Activated naive CD8-positive, alpha-beta T cell (primary cell): ENCODE results near the gene TPMT.
"Not testable (repeated sequence)": the region's sequence is repeated elsewhere in the genome, so short reads cannot be mapped to it uniquely, and the experiment has no call there.

Experiments used
- H3K27ac Mint-ChIP-seq: one replicate; pipeline ENCODE4 v1.8.0; 2021; ENCODE audit warnings: mixed read lengths
- H3K27me3 Mint-ChIP-seq: one replicate; pipeline ENCODE4 v1.8.0; 2021; ENCODE audit warnings: mixed read lengths
- H3K36me3 Mint-ChIP-seq: one replicate; pipeline ENCODE4 v1.8.0; 2021; ENCODE audit warnings: mixed read lengths
- H3K4me1 Mint-ChIP-seq: one replicate; pipeline ENCODE4 v1.8.0; 2021; ENCODE audit warnings: low read depth, mixed read lengths
- H3K4me3 Mint-ChIP-seq: one replicate; pipeline ENCODE4 v1.8.0; 2021; ENCODE audit warnings: mild to moderate bottlenecking, mixed read lengths
- H3K9me3 Mint-ChIP-seq: one replicate; pipeline ENCODE4 v1.8.0; 2021; ENCODE audit warnings: low read depth, mixed read lengths

The TPMT gene

DNA sequence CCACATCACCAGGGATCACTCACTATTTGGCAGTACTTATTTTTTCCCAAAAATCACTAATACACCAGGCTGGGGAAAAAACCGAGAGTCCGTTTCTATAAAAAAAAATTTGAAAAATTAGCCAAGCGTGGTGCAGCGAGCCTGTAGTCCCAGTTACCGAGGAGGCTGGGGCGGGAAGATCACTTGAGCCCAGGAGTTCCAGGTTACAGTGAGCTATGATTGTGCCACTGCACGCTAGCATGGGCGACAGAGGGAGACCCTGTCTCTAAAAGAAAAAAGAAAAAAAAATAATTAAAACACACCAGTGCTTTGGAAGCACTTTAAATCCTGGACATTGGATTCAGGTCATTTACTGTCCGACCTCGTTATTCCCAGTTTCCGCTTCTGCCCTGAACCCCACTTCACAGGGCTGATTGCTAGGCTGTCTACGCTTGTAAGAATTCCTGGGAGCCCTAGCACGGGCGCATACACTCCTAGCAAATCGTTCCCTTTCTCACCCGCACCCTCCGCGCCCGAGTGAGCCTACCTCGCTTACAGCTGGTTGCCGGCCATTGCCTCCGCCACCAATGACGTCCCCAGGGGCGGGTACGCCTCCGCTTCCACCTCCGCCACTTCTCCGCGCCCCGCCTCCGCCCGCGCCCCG is at the start of gene TPMT:
Gene TPMT (minus strand): TSS at position 571 of the 643 bp plus-strand sequence. CDS start 5,950 bp downstream, outside the sequence.
- Mint-ChIP-seq H3K4me1 (peaks cover 36% of the 10 kb centered on the region), H3K27me3 (no peaks in the 10 kb centered on the region)

DNA sequence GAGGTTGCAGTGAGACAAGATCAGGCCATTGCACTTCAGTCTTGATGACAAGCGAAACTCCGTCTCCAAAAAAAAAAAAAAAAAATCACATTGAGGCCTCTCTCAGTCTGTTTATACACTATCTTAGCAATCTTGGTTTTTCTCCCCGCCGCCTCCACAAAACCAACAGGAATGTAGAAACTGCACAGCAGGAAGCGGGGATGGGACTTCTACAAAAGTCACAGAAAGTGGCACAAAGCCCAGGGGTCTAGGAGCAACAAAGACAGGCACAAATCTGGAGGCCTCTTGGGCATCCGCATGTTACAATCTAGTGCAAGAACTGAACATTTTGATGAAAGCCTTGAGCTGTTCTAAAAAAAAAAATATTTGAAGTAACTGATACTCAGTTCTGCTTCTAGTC is 48.9 kb upstream of the TPMT start:
- Mint-ChIP-seq H3K27ac (no peak overlapping the region), H3K4me1 (no peaks in the 10 kb centered on the region), H3K27me3 (no peaks in the 10 kb centered on the region), H3K36me3 (peaks cover 15% of the 10 kb centered on the region), H3K4me3 (no peak overlapping the region), H3K9me3 (no peaks in the 10 kb centered on the region)

More for the DNA sequence above, at the start of gene TPMT:
- Mint-ChIP-seq H3K36me3 (no peaks in the 10 kb centered on the region), H3K9me3 (no peaks in the 10 kb centered on the region), H3K27ac (peak within 1 kb of the TSS; percentile 84), H3K4me3 (peak within 1 kb of the TSS; percentile 97)

DNA sequence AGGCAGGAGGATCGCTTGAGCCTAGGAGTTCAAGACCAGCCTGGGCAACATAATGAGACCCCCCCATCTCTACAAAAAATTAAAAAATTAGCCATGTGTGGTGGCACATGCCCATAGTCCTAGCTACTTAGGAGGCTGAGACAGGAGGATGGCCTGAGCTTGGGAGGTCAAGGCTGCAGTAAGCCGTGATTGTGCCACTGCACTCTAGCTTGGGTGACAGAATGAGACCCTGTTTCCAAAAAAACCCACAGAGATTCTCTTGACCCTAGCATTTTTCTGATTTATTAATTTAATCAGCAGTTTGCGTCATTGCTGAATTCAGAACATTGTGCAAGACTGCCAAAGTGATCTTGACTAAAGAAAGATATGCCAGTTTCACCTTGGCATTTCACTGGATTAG is 37.1 kb upstream of the TPMT start:
- Mint-ChIP-seq H3K27ac (no peak overlapping the region), H3K4me3 (no peak overlapping the region), H3K4me1 (no peaks in the 10 kb centered on the region), H3K9me3 (no peaks in the 10 kb centered on the region), H3K27me3 (no peaks in the 10 kb centered on the region), H3K36me3 (peaks cover 20% of the 10 kb centered on the region)

DNA sequence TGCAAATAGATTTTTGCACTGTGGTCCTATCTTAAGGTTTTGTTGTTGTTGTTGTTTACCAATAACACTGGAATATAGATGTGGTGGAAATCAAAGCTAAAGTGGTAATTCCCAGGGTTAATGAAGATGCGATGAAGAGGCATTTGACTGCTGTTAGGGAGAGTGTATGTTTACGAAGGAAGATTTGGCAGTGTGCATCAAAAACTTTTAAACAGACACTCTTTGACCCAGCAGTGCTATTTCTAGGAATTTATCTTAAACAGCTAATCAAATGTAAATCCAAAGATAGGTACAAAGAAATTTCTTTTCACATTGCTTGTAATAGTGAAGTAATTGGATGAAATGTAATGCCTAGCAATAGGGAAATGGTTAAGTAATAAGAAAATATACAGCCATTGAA is 34.3 kb upstream of the TPMT start:
- Mint-ChIP-seq H3K36me3 (peaks cover 23% of the 10 kb centered on the region), H3K27me3 (no peaks in the 10 kb centered on the region), H3K4me1 (peaks cover 3% of the 10 kb centered on the region), H3K27ac (no peak overlapping the region), H3K4me3 (no peak overlapping the region), H3K9me3 (no peaks in the 10 kb centered on the region)

DNA sequence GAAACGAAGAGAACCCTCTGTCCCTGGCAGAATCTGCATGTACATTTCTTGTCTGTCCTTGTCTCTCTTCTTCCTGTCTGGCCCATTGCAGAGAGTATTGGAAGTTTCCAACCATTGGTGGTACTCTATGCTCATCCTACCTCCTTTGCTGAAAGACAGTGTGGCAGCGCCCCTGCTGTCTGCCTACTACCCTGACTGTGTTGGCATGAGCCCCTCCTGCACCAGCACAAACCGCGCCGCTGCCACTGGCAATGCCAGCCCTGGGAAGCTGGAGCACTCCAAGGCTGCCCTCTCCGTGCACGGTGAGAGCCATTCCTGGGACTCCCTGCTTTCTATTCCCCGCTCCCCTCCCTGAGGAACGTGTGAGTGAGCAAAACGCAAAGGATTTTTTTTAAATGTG is 32.8 kb upstream of the TPMT start:
- H3K36me3 Mint-ChIP-seq, result peaks cover 28% of the 10 kb centered on the region
- H3K4me1 Mint-ChIP-seq, result peaks cover 3% of the 10 kb centered on the region
- no peak overlapping the region for H3K27ac Mint-ChIP-seq
- no peaks in the 10 kb centered on the region for H3K9me3 Mint-ChIP-seq
- no peak overlapping the region for H3K4me3 Mint-ChIP-seq
- H3K27me3 Mint-ChIP-seq, result no peaks in the 10 kb centered on the region

DNA sequence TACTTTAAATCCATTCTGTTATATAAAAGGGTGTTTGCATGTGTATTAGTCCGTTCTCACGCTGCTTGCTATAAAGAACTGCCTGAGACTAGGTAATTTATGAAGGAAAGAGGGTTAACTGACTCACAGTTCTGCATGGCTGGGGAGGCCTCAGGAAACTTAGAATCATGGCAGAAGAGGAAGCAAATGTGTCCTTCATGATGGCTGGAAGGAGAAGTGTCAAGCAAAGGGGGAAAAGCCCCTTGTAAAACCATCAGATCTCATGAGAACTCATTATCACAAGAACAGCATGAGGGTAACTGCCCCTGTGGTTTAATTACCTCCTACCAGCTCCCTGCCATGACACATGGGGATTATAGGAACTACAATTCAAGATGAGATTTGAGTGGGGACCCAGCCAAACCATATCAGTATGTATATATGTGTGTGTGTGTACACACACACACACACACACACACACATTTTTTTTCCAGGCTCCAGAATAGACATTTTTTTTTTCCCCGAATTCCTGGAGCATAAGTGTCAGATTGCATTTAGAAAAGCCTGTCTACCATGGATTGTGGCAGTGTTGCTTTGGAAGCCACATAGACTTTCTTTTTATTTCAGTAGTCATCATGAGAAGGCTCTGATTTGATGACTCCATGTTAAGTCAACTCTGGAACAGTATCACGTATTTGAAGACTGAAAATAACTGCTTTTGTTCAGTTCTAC is 31.8 kb upstream of the TPMT start:
- H3K36me3 Mint-ChIP-seq, result peaks cover 28% of the 10 kb centered on the region

DNA sequence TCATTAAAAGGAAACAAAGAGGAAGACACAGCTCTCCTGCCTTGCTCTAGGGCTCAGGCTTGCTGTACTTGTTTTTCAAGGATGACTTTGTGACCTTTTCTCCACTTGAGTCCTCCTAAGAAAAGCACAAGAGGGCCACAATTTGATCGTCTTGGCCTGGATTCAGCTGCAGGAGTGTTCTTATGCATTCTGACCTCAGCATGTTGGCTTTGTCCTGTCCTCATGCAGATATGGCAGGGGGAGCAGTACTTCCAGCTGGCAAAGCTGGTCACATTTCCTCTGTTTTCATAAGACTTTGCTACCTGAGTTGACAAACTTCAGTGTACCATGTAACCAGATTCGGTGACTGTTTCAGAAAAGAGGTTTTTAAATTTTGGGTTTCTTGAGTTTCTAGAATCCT is 31.2 kb upstream of the TPMT start:
- H3K36me3 Mint-ChIP-seq, result peaks cover 22% of the 10 kb centered on the region
- no peak overlapping the region for H3K4me3 Mint-ChIP-seq
- no peak overlapping the region for H3K27ac Mint-ChIP-seq
- no peaks in the 10 kb centered on the region for H3K9me3 Mint-ChIP-seq
- H3K4me1 Mint-ChIP-seq, result peaks cover 3% of the 10 kb centered on the region
- H3K27me3 Mint-ChIP-seq, result no peaks in the 10 kb centered on the region

More for the DNA sequence above, 31.8 kb upstream of the TPMT start:
- H3K4me3 Mint-ChIP-seq, result no peak overlapping the region
- H3K27ac Mint-ChIP-seq, result no peak overlapping the region
- H3K4me1 Mint-ChIP-seq, result peaks cover 3% of the 10 kb centered on the region
- no peaks in the 10 kb centered on the region for H3K9me3 Mint-ChIP-seq
- H3K27me3 Mint-ChIP-seq, result no peaks in the 10 kb centered on the region

DNA sequence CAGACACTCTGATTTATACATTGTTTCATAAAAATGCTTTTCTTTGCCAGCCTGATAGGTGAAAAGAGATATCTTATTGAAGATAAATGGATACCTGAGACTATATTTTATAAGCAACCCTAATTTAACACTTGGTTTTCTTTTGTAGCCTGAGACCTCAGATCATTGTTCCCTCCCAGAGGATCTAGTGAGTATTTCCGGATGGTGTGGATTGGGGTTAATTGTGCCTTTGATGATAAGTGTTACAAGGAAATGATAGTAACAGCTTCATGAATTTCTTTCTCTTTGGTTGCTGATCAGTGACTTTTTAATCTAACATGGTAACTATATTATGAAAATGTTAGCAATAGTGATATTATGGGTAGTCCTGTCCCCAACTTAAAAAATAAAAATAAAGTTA is 30.7 kb upstream of the TPMT start:
- H3K27ac Mint-ChIP-seq, result no peak overlapping the region
- H3K36me3 Mint-ChIP-seq, result peaks cover 24% of the 10 kb centered on the region
- H3K4me1 Mint-ChIP-seq, result peaks cover 3% of the 10 kb centered on the region
- H3K27me3 Mint-ChIP-seq, result no peaks in the 10 kb centered on the region
- no peak overlapping the region for H3K4me3 Mint-ChIP-seq
- H3K9me3 Mint-ChIP-seq, result no peaks in the 10 kb centered on the region

DNA sequence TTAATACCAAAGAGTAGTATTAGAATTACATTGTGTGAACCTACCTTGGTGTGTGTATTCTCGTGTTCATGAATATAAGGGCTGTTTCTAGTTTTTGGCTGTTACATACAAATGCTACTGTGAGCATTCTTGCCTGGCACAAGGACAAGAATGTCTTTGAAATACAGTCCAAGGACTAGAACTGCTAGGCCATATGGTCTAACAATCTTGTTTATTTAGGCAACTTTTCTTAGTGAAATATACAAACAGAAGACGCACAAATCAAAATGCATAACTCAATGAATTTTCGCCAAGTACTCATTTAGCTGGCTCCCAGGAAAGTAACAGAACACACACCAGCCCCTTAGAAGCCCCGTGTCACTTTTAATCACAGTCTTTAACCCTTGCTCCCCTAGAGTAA is 28.9 kb upstream of the TPMT start:
- no peaks in the 10 kb centered on the region for H3K27me3 Mint-ChIP-seq
- peaks cover 30% of the 10 kb centered on the region for H3K36me3 Mint-ChIP-seq
- no peaks in the 10 kb centered on the region for H3K9me3 Mint-ChIP-seq
- H3K27ac Mint-ChIP-seq, result no peak overlapping the region
- no peak overlapping the region for H3K4me3 Mint-ChIP-seq
- H3K4me1 Mint-ChIP-seq, result peaks cover 3% of the 10 kb centered on the region

DNA sequence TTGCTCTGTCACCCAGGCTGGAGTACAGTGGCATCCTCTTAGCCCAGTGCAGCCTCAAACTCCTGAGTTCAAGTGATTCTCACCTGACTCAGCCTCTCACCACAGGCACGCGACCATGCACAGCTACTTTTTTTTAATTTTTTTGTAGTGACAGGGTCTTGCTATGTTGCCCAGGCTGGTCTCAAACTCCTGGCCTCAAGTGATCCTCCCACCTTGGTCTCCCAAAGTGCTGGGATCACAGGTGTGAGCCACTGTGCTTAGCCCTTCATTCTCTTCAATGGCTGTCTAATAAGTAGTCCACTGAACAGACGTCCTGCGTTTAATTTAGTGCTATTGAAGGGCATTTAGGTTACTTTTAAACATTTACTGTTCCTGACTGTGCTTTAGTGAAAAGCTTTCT is 27.7 kb upstream of the TPMT start:
- H3K36me3 Mint-ChIP-seq, result peaks cover 29% of the 10 kb centered on the region
- H3K4me3 Mint-ChIP-seq, result no peak overlapping the region
- H3K27me3 Mint-ChIP-seq, result no peaks in the 10 kb centered on the region
- peaks cover 3% of the 10 kb centered on the region for H3K4me1 Mint-ChIP-seq
- no peak overlapping the region for H3K27ac Mint-ChIP-seq
- no peaks in the 10 kb centered on the region for H3K9me3 Mint-ChIP-seq

DNA sequence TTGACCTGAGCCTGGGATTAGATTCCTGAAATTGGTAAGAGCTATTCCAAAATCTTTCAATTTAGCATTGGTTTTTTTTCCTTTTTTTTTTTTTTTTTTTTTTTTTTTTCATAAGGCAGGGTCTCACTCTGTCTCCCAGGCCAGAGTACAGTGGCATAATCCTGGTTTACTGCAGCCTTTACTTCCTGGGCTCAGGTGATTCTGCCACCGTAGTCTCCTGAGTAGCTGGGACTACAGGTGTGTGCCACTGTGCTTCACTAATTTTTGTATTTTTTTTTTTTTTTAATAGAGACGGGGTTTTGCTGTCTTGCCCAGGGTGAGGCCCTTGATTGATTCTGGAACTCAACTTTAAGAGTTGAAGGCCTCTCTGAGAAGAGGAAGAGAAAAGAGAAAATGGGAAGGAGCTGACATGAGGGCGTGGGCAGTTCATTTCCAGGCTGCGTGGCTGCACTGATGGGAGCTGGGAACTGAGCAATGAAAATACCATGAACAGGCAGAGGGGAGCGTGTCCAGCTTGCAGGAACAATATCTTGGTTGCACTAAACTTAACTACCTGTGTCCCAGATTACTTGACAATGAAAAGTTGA is 25.0 kb upstream of the TPMT start:
- Mint-ChIP-seq H3K27ac (no peak overlapping the region), H3K27me3 (no peaks in the 10 kb centered on the region), H3K4me3 (no peak overlapping the region), H3K9me3 (no peaks in the 10 kb centered on the region), H3K4me1 (peaks cover 5% of the 10 kb centered on the region), H3K36me3 (peaks cover 36% of the 10 kb centered on the region)

DNA sequence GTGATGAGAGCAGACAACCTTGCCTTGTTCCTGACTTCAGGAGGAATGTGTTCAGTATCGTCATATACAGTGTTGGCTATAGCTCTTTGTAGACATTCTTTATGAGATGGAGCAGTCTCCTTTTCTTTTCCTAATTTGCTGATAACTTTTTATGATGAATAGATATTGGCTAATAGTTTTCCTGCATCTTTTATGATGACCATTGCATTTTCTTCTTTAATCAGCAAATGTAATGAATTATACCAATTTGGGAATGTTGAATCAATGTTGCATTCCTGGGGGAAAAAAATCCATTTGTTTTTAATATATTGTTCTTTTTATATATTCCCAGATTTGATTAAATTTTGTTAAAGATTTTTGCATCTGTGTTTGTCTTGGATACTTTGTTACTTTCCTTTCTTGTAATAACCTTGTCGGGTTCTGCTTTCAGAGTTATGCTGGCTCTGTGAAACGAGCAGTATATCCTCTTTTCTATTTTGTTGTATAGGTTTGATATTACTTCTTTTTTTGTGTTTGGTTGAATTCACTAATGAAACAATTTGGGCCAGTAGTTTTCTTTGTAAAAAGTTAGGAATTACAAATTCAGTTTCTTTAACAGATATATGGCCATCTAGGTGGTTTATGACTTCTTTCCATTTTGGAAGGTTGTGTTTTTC is 24.2 kb upstream of the TPMT start:
- H3K27me3 Mint-ChIP-seq, result no peaks in the 10 kb centered on the region
- no peak overlapping the region for H3K27ac Mint-ChIP-seq
- peaks cover 5% of the 10 kb centered on the region for H3K4me1 Mint-ChIP-seq
- H3K36me3 Mint-ChIP-seq, result peaks cover 43% of the 10 kb centered on the region
- H3K4me3 Mint-ChIP-seq, result no peak overlapping the region
- H3K9me3 Mint-ChIP-seq, result no peaks in the 10 kb centered on the region

DNA sequence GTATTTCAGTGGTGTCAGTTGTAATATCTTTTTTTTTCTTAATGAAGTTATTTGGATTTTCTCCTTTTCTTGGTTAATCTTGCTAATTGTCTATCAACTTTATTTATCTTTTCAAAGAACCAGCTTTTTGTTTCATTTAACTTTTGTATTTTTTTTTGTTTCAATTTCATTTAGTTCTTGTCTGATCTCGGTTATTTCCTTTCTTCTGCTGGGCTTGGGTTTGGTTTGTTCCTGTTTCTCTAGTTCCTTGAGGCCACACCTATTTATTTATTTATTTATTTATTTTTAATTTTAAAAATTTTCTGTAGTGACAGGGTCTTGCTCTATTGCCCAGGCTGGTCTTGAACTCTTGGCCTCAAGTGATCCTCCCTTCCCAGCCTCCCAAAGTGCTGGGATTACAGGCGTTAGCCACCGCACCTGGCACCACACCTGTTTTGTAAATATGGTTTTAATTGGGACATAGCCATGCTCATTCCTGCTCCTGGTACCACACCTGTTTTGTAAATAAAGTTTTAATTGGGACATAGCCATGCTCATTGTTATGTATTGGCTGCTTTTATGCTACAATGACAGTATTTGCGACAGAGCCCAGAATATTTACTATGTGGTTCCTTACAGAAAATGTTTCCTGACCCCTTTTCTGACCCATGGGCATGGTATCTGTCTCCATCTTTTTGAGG is 22.5 kb upstream of the TPMT start:
- Mint-ChIP-seq H3K27me3 (no peaks in the 10 kb centered on the region), H3K4me1 (peaks cover 5% of the 10 kb centered on the region), H3K4me3 (no peak overlapping the region), H3K27ac (no peak overlapping the region), H3K9me3 (no peaks in the 10 kb centered on the region), H3K36me3 (peaks cover 39% of the 10 kb centered on the region)

DNA sequence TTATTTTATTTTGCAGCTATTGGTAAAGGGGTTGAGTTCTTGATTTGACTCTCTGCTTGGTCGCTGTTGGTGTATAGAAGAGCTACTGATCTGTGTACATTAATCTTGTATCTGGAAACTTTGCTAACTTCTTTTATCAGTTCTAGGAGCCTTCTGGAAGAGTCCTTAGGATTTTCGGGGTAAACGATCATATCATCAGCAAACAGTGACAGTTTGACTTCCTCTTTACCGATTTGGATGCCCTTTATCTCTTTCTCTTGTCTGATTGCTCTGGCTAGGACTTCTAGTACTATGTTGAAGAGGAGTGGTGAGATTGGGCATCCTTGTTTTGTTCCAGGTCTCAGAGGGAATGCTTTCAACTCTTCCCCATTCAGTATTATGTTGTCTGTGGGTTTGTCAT is 21.3 kb upstream of the TPMT start:
- not testable (repeated sequence) for H3K4me3 Mint-ChIP-seq, H3K27ac Mint-ChIP-seq, H3K9me3 Mint-ChIP-seq, H3K4me1 Mint-ChIP-seq, H3K27me3 Mint-ChIP-seq
- peaks cover 44% of the 10 kb centered on the region for H3K36me3 Mint-ChIP-seq

DNA sequence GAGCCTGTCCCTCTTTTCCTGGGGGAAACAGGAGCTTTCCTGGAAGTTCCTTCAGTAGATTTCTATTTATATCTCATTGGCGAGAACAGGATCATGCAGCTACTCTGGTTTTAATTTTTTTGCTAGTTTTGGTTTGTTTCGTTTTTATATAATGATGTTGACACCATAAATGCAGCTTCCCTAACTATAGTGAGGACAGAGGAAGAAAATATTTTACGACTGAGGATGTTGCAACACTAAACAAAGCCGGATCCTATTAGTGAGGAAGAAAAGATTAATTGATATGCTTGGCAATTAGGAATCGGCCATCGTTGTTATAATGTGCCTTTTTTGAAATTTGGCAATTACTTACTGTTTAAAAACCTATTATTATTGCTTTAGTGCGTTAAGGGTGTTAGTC is 17.0 kb upstream of the TPMT start:
- Mint-ChIP-seq H3K4me1 (peaks cover 5% of the 10 kb centered on the region), H3K27me3 (no peaks in the 10 kb centered on the region), H3K36me3 (peaks cover 45% of the 10 kb centered on the region), H3K9me3 (peaks cover 7% of the 10 kb centered on the region), H3K4me3 (no peak overlapping the region), H3K27ac (no peak overlapping the region)
